Fibroblast of pulmonary artery (primary cell): ENCODE results near the gene KDM4C.

Experiments used
- DNase-seq: peaks from one replicate; pipeline ENCODE4 v3.0.0-alpha.2; 2010; ENCODE audit warnings: low read depth
- H3K4me3 ChIP-seq: replicated peaks from 2 replicates; pipeline ENCODE4 v1.5.1; 2011; ENCODE audit warnings: low read depth, mild to moderate bottlenecking, control low read depth, low read length, moderate library complexity
- TF ChIP-seq, protein P1 (sequence below): IDR thresholded peaks from 2 replicates; pipeline ENCODE4 v1.5.1; 2011; ENCODE audit warnings: mild to moderate bottlenecking, control low read depth, low read length, inconsistent platforms; ENCODE audit errors: missing control alignments

KDM4C gene

DNA sequence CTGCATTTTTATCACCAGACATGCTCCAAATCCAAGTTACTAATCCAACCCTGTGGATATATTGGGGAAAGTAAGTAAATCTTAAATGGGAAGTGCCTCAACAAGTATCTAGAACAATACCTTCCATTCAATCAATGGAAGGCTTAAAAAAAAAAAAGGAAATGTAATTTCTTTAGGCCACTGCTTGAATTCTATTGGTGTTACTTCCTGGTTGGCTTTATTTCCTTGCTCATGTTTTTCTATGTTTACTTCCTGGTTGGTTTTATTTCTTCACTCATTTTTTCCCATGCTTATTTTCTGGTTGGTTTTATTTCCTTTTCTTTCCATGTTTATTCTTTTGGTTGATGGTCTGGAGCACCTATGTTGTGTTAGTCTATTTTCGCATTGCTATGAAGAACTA is 363.9 kb downstream of the KDM4C start:
- H3K4me3 ChIP-seq: no peak overlapping the region
- TF ChIP-seq, protein P1, sequence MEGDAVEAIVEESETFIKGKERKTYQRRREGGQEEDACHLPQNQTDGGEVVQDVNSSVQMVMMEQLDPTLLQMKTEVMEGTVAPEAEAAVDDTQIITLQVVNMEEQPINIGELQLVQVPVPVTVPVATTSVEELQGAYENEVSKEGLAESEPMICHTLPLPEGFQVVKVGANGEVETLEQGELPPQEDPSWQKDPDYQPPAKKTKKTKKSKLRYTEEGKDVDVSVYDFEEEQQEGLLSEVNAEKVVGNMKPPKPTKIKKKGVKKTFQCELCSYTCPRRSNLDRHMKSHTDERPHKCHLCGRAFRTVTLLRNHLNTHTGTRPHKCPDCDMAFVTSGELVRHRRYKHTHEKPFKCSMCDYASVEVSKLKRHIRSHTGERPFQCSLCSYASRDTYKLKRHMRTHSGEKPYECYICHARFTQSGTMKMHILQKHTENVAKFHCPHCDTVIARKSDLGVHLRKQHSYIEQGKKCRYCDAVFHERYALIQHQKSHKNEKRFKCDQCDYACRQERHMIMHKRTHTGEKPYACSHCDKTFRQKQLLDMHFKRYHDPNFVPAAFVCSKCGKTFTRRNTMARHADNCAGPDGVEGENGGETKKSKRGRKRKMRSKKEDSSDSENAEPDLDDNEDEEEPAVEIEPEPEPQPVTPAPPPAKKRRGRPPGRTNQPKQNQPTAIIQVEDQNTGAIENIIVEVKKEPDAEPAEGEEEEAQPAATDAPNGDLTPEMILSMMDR: no peak
- DNase-seq: no peak

DNA sequence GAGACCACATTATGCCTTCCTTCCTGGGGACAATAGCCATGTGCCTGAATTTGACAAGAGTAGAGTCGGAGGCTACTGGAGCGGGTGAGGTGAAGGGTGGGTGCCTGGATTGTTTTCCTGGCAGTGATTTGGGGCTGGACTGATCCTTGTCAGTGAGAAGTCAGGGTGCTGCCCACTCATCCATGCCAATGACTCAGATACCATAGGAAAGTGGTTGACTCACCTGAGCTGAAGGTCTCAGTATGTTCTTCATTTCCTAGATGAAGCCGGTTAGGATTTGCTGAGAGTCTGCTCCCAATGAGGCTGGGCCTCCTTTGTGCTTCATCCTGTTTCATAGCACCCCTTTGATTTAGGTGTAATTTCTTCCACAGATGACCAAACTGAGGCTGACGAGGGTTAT is 366.0 kb downstream of the KDM4C start:
- TF ChIP-seq, protein P1: no peak
- H3K4me3 ChIP-seq: no peak overlapping the region
- no peak for DNase-seq

DNA sequence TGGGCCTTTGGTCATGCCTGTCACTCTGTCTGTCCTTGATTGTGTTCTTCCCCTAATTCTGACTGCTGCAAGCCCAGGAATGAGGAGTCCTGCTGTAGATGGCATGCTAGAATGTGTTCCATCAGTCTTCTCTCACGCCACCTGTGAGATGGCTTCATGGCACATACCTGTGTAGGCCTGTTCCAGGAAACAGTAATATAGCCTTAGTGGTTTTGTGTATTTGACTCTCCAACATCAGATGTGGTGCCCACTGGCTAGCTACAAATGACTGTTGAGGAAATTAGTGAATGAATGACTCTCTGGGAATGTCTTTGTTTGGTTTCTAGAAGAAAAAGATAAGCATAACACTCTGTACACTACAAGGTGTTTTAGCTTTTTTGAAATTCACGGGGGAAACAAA is 367.5 kb downstream of the KDM4C start:
- TF ChIP-seq, protein P1: no peak
- H3K4me3 ChIP-seq: no peak overlapping the region
- no peak for DNase-seq

DNA sequence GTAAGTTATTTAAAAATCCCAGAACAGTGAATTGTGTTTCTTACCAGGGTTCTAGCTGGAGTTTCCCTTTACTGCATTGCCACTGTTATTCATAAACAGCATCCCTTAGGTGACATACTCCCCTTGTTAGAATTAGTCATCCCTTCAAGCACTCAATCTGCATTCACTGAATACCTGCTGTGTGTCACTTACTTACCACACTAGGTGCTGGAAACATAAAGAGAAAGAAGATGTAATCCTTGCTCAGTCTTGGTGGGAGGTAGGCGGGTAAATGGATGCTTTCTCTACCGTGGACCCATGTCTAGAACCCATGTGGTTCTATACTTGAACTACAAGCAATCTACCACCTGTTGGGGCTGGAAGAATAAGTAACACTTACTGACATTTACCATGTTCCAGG is 371.6 kb downstream of the KDM4C start:
- no peak for DNase-seq
- TF ChIP-seq, protein P1: no peak
- no peak overlapping the region for H3K4me3 ChIP-seq

DNA sequence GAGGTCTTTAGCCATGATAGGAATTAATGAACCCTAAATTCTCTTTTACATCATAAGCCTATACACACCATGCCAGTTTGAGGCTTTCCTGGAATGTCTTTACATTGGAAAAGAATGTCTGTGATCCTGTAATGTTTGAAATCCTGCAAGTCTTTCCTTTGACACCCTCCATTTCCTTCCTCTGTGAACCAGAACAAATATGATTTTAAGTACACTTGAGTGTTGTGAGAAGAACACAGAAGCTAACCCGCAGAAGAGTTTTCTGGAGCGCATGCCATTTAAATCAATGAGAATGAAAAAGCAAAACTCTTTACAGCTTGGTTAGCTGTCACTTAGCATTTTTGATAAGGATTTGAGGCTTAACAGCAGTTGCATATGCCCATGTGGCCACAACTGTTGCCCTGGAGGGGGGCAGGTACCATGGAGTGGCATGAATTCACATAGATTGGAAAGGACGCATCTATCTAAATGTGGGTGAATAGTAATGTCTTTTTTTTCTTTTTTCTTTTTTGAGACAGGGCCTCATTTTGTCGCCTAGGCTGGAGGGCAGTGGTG is 372.6 kb downstream of the KDM4C start:
- TF ChIP-seq, protein P1: no peak
- H3K4me3 ChIP-seq: no peak overlapping the region
- no peak for DNase-seq

DNA sequence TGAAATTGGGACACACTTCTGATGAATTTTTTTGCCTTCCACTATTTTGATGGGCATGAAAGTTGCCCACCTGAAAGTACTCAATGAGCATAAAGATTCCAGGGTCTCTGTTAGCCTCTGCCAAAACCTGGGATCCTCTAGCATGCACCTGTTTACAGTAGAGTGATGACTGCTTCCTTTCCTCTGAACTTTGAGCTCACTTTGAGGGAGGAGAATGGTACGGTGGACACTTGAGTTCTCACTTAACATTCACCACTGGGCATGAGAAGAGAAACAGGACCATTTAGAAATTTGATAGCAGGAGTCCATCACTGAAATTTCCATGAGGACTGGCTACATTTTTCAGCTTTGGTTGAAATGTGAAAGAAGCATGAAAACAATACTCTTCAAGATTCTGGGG is 374.8 kb downstream of the KDM4C start:
- TF ChIP-seq, protein P1: no peak
- H3K4me3 ChIP-seq: no peak overlapping the region
- DNase-seq: no peak

DNA sequence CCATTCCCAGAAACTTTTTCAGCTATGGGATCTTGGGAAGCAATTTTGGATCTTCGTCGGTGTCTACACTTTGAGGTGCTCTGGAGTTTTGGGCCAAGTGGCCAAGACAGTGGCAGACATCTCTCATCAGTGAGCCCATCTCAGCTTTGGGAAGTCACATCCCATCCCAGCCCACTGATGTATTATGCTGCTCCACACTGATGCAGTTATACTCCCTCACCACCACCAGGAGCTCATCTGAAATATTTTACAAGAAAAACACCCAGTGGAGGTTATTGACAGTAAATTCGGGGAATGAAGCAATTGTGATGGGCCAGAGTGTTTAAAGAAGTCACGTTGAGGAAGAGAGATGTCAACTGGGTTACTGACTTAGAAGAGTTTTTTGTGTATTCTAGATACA is 378.0 kb downstream of the KDM4C start:
- DNase-seq: no peak
- TF ChIP-seq, protein P1: no peak
- H3K4me3 ChIP-seq: no peak overlapping the region
